Hepatocyte (in vitro differentiated cells): ENCODE results near the gene XYLT1. TPM values are rescaled to one million over a fixed set of nuclear protein-coding genes. Genes with fewer than 3 reads are reported as not detected.
"Not testable (repeated sequence)": the region's sequence is repeated elsewhere in the genome, so short reads cannot be mapped to it uniquely, and the experiment has no call there.

Source experiments
- DNase-seq: peaks from one replicate; pipeline ENCODE4 v3.0.0-alpha.2; 2016; ENCODE audit warnings: low spot score
- H2AFZ ChIP-seq: fragments of 200-600 bp; sonication (generic); 2 replicates; pipeline ENCODE4 v1.6.0; 2016; ENCODE audit warnings: antibody characterized with exemption, mild to moderate bottlenecking
- H3K27ac ChIP-seq: fragments of 200-600 bp; sonication (generic); 2 replicates; pipeline ENCODE4 v1.5.1; 2016; ENCODE audit warnings: mild to moderate bottlenecking
- H3K27me3 ChIP-seq: fragments of 200-600 bp; sonication (generic); 2 replicates; pipeline ENCODE4 v1.6.1; 2016
- H3K36me3 ChIP-seq: fragments of 200-600 bp; sonication (generic); replicated peaks from 2 replicates; pipeline ENCODE4 v1.5.1; 2016; ENCODE audit warnings: low read depth; ENCODE audit not compliant: insufficient read depth
- H3K4me1 ChIP-seq: fragments of 200-600 bp; sonication (generic); 2 replicates; pipeline ENCODE4 v1.5.1; 2016; ENCODE audit warnings: mild to moderate bottlenecking, moderate library complexity; ENCODE audit not compliant: insufficient read depth
- H3K4me2 ChIP-seq: fragments of 200-600 bp; sonication (generic); 2 replicates; pipeline ENCODE4 v1.6.0; 2016
- H3K4me3 ChIP-seq: fragments of 200-600 bp; sonication (generic); 2 replicates; pipeline ENCODE4 v1.5.1; 2016; ENCODE audit warnings: mild to moderate bottlenecking
- H3K79me2 ChIP-seq: fragments of 200-600 bp; sonication (generic); 2 replicates; pipeline ENCODE4 v1.6.0; 2017; ENCODE audit warnings: mild to moderate bottlenecking
- H3K9me2 ChIP-seq: fragments of 200-600 bp; sonication (generic); replicated peaks from 2 replicates; pipeline ENCODE4 v1.6.0; 2017; ENCODE audit warnings: mild to moderate bottlenecking; ENCODE audit not compliant: insufficient read depth
- H3K9me3 ChIP-seq: fragments of 200-600 bp; sonication (generic); 2 replicates; pipeline ENCODE4 v1.5.1; 2016; ENCODE audit warnings: low read depth, mild to moderate bottlenecking
- H4K20me1 ChIP-seq: fragments of 200-600 bp; sonication (generic); 2 replicates; pipeline ENCODE4 v1.6.0; 2016; ENCODE audit warnings: mild to moderate bottlenecking; ENCODE audit not compliant: insufficient read depth, poor library complexity, severe bottlenecking
- CTCF ChIP-seq: fragments of 200-600 bp; sonication (generic); IDR thresholded peaks from 2 replicates; pipeline ENCODE4 v1.5.1; 2016; ENCODE audit warnings: antibody characterized with exemption, mild to moderate bottlenecking; ENCODE audit not compliant: poor library complexity
- EZH2 ChIP-seq: fragments of 200-600 bp; sonication (generic); IDR thresholded peaks from 2 replicates; pipeline ENCODE4 v1.6.1; 2016; ENCODE audit warnings: antibody characterized with exemption, mild to moderate bottlenecking, borderline replicate concordance
- EZH2phosphoT487 ChIP-seq: fragments of 200-600 bp; sonication (generic); IDR thresholded peaks from one replicate; pipeline ENCODE4 v1.6.1; 2018; ENCODE audit warnings: antibody characterized with exemption, mild to moderate bottlenecking, low read depth, moderate library complexity; ENCODE audit not compliant: unreplicated experiment, severe bottlenecking
- WGBS: methylation state at CpG from one replicate; pipeline ENCODE4 v1.1.6; 2016; ENCODE audit warnings: low lambda C conversion rate; ENCODE audit errors: missing lambda C conversion rate; 5-methylcytosine and 5-hydroxymethylcytosine counted together
- polyA plus RNA-seq: library from polyadenylated mRNA; unstranded; fragments of >200 nt; fragmentation: Nextera tagmentation; extraction: Ambion mirVana; gene quantifications from 2 replicates; pipeline ENCODE4 v1.2.1, GENCODE V29; 2016
- total RNA-seq: library from RNA; depleted of rRNA; stranded (reverse); fragments of >200 nt; gene quantifications from 2 replicates; pipeline ENCODE4 v1.2.3, GENCODE V29; 2014

The XYLT1 gene
- total and polyA plus RNA-seq, 2 experiments from 2014 or later = 6.9 to 13.7 TPM

GRCh38 chr16:17412221-17412620 lies 58.5 kb downstream of the XYLT1 start:
- Histone ChIP-seq H3K4me1 (peaks cover 9% of the 10 kb centered on the region), H2AFZ (no peak overlapping the region), H3K4me2 (no peak overlapping the region), H3K27ac (no peak overlapping the region), H3K79me2 (peaks cover 3% of the 10 kb centered on the region), H3K4me3 (no peak overlapping the region), H3K9me2 (no peaks in the 10 kb centered on the region), H3K36me3 (no peaks in the 10 kb centered on the region), H3K27me3 (no peaks in the 10 kb centered on the region), H3K9me3 (no peaks in the 10 kb centered on the region), H4K20me1 (peaks cover 5% of the 10 kb centered on the region)
- DNase-seq = no peak
- TF ChIP-seq CTCF (no peak), EZH2phosphoT487 (no peak), EZH2 (no peak)
- 58% methylated on average over 7 of the region's 7 CpGs for WGBS

DNA sequence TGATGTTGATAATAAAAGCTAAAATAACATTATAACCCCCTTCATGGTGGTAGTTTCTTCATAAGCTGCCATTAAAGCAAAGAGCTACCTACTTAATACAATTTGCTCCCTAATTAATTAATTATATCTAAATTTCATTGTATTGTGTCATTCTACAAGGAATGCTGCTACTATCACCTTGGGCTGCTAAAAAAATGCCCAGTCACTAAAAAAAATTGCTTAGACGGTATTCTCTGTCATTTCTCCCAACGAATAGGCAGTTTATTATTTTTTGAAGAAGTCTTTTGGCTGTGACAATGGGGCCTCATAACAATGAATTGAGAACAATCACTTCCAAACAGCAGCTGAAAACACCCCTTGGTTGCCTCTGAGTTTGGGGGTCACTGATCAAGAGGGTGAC lies 59.5 kb downstream of the XYLT1 start:
- no peak for TF ChIP-seq EZH2phosphoT487
- TF ChIP-seq EZH2 = no peak
- TF ChIP-seq CTCF = no peak
- Histone ChIP-seq H2AFZ (no peak overlapping the region), H3K27me3 (no peaks in the 10 kb centered on the region), H3K36me3 (no peaks in the 10 kb centered on the region), H3K9me2 (no peaks in the 10 kb centered on the region), H3K4me3 (no peak overlapping the region), H3K4me1 (peaks cover 2% of the 10 kb centered on the region), H4K20me1 (peaks cover under 1% of the 10 kb centered on the region), H3K27ac (no peak overlapping the region), H3K79me2 (peaks cover 3% of the 10 kb centered on the region), H3K9me3 (no peaks in the 10 kb centered on the region), H3K4me2 (no peak overlapping the region)
- 96% methylated on average over 2 of the region's 2 CpGs for WGBS
- no peak for DNase-seq

DNA sequence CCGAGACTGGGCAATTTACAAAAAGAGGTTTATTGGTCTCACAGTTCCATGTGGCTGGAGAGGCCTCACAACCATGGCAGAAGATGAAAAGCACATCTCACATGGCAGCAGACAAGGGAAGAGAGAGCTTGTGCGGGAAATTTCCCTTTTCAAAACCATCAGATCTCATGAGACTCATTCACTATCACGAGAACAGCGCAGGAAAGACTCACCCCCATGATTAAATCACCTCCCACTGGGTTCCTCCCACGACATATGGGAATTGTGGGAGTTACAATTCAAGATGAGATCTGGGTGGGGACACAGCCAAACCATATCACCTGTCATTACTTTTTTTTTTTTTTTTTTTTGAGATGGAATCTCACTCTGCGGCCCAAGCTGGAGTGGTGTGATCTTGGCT lies 60.4 kb downstream of the XYLT1 start:
- not testable (repeated sequence) for H2AFZ ChIP-seq, H3K79me2 ChIP-seq, H3K4me1 ChIP-seq, H3K9me2 ChIP-seq, H3K4me2 ChIP-seq, H3K9me3 ChIP-seq, H3K4me3 ChIP-seq, H3K27me3 ChIP-seq, H3K36me3 ChIP-seq, DNase-seq, H4K20me1 ChIP-seq, H3K27ac ChIP-seq
- 91% methylated on average over 6 of the region's 6 CpGs for WGBS

GRCh38 chr16:17409894-17410293 lies 60.9 kb downstream of the XYLT1 start:
- Histone ChIP-seq H3K9me2 (no peaks in the 10 kb centered on the region), H3K27me3 (no peaks in the 10 kb centered on the region), H3K4me1 (no peaks in the 10 kb centered on the region), H3K27ac (no peak overlapping the region), H4K20me1 (no peaks in the 10 kb centered on the region), H3K4me2 (no peak overlapping the region), H2AFZ (no peak overlapping the region), H3K4me3 (no peak overlapping the region), H3K79me2 (peaks cover 3% of the 10 kb centered on the region), H3K9me3 (no peaks in the 10 kb centered on the region), H3K36me3 (no peaks in the 10 kb centered on the region)
- WGBS = 96% methylated on average over 3 of the region's 3 CpGs
- no peak for DNase-seq
- TF ChIP-seq EZH2 (no peak), EZH2phosphoT487 (no peak), CTCF (no peak)
